Spleen (tissue), 7 donors: Measurements from ENCODE around the gene ANXA8L1.
"Not testable (repeated sequence)": the region's sequence is repeated elsewhere in the genome, so short reads cannot be mapped to it uniquely, and the experiment has no call there.

ENCODE experiments used
- CTCF ChIP-seq, 11 experiments: fragments of 200-600 bp in 7 of 11; fragments of 450-650 bp in 4 of 11; sonication (generic) in 4 of 11; IDR thresholded peaks in 8 of 11; conservative IDR thresholded peaks in 3 of 11; 1 replicate in 7 of 11; 2 replicates in 4 of 11; pipeline versions ENCODE4 v1.4.0 to v1.8.0; 2016 to 2021; ENCODE audit warnings: antibody characterized with exemption in 11 of 11, inconsistent platforms in 4 of 11, mild to moderate bottlenecking in 1 of 11
- POLR2A ChIP-seq, 3 donors: fragments of 450-650 bp; IDR thresholded peaks; one replicate each; pipeline ENCODE4 v1.5.1; 2017; ENCODE audit warnings: antibody characterized with exemption in 3 of 3, mild to moderate bottlenecking in 1 of 3
- POLR2AphosphoS5 ChIP-seq, 3 donors: sonication (generic); formaldehyde crosslinking; IDR thresholded peaks; one replicate each; pipeline ENCODE4 v1.5.1; 2017; ENCODE audit warnings: antibody characterized with exemption in 3 of 3
- donor health status: DM: no; HTN: no; CAD: no; lungs with moderate emphysema.
- donor health status: DM: no; HTN: no; CAD: no.
- donor health status: DM: no; HTN: no; CAD: no.

- TF ChIP-seq CTCF (IDR thresholded peaks at IDR 0.05 in 8 of 11, conservative IDR thresholded peaks at IDR 0.05 in 3 of 11), result peak in 1 of 11 experiments; percentile 14
- not testable (repeated sequence) for TF ChIP-seq POLR2AphosphoS5, POLR2A (IDR thresholded peaks at IDR 0.05)
Measured at GRCh38 chr10:46397767-46398166, 22.2 kb downstream of the ANXA8L1 start.
